ENCODE data around the gene GRIFIN. TPM values are rescaled to one million over a fixed set of nuclear protein-coding genes. Genes with fewer than 3 reads are reported as not detected.

Gene GRIFIN
- total RNA-seq, 1 experiment from 2014 or later, result not detected

GRCh38 chr7:2436341-2437104, 39.7 kb downstream of the GRIFIN start:
- H3K4me3 ChIP-seq, result no peak overlapping the region
- no peaks in the 10 kb centered on the region for H3K9me3 ChIP-seq (replicated peaks)
- H3K27ac ChIP-seq, result no peak overlapping the region
- no peak for DNase-seq
- peaks cover 14% of the 10 kb centered on the region for H3K36me3 ChIP-seq
- H3K27me3 ChIP-seq, result no peaks in the 10 kb centered on the region
- no peaks in the 10 kb centered on the region for H3K4me1 ChIP-seq

GRCh38 chr7:2435146-2435545, 41.1 kb downstream of the GRIFIN start:
- no peak overlapping the region for H3K4me3 ChIP-seq
- H3K4me1 ChIP-seq, result no peaks in the 10 kb centered on the region
- H3K9me3 ChIP-seq (replicated peaks), result 0 out of 2 replicates have a peak, but pooled peaks cover 8% of the 10 kb centered on the region
- DNase-seq, result no peak
- H3K27me3 ChIP-seq, result no peaks in the 10 kb centered on the region
- H3K36me3 ChIP-seq, result peaks cover 14% of the 10 kb centered on the region
- H3K27ac ChIP-seq, result no peak overlapping the region

DNA sequence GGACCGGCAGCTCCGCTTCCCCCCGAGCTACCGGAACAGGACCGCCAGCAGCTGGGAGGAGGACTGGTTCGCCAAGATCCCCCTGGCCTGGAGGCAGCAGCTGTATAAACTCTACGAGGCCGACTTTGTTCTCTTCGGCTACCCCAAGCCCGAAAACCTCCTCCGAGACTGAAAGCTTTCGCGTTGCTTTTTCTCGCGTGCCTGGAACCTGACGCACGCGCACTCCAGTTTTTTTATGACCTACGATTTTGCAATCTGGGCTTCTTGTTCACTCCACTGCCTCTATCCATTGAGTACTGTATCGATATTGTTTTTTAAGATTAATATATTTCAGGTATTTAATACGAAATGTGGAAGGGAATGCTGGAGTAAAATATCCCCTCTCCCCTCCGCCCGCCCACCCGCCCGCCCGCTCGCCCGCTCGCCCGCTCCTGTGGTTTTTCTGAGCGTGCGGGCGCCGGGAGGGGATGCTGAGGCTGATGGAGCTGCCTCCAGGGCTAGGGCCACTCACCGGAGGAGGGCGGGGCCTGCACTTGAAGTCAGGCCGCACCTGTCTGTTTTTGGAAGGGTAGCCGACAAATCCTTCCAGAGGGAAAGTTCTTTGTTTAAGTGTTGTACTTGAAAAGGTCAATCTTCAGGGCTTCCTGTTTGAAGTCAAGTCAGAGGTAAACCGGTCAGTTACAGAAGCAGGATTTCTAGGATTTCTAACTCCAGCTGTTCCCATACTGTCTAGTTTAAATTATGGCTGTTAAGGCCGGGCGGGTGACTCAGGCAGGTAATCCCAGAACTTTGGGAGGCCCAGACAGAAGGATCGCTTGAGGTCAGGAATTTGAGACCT, 42.3 kb downstream of the GRIFIN start:
- no peaks in the 10 kb centered on the region for H3K27me3 ChIP-seq
- H3K4me1 ChIP-seq, result no peaks in the 10 kb centered on the region
- H3K4me3 ChIP-seq, result no peak overlapping the region
- DNase-seq, result no peak
- no peak overlapping the region for H3K27ac ChIP-seq
- peaks cover 17% of the 10 kb centered on the region for H3K36me3 ChIP-seq
- 0 out of 2 replicates have a peak, but pooled peaks cover 8% of the 10 kb centered on the region for H3K9me3 ChIP-seq (replicated peaks)

- Histone ChIP-seq H3K27me3 (no peaks in the 10 kb centered on the region), H3K9me3 (replicated peaks) (0 out of 2 replicates have a peak, but pooled peaks cover 8% of the 10 kb centered on the region), H3K36me3 (peaks cover 17% of the 10 kb centered on the region), H3K4me1 (no peaks in the 10 kb centered on the region), H3K4me3 (no peak overlapping the region), H3K27ac (no peak overlapping the region)
- no peak for DNase-seq
These were observed 43.1 kb downstream of the GRIFIN start for GRCh38 chr7:2432910-2433712.

GRCh38 chr7:2431260-2431867, 44.8 kb downstream of the GRIFIN start:
- peak; percentile 25 to 40 for DNase-seq

GRCh38 chr7:2425749-2426148, 50.4 kb downstream of the GRIFIN start:
- Histone ChIP-seq H3K4me1 (peaks cover 7% of the 10 kb centered on the region; the same call in 1 of the 2 replicates), H3K4me3 (no peak overlapping the region), H3K27me3 (no peaks in the 10 kb centered on the region), H3K36me3 (0 out of 2 replicates have a peak, but pooled peaks cover 3% of the 10 kb centered on the region), H3K9me3 (replicated peaks) (0 out of 2 replicates have a peak, but pooled peaks cover under 1% of the 10 kb centered on the region), H3K27ac (no peak overlapping the region)
- no peak for DNase-seq

More at GRCh38 chr7:2431260-2431867, 44.8 kb downstream of the GRIFIN start:
- Histone ChIP-seq H3K4me3 (no peak overlapping the region), H3K27ac (no peak overlapping the region), H3K36me3 (peaks cover 17% of the 10 kb centered on the region), H3K27me3 (no peaks in the 10 kb centered on the region), H3K9me3 (replicated peaks) (0 out of 2 replicates have a peak, but pooled peaks cover 8% of the 10 kb centered on the region), H3K4me1 (no peaks in the 10 kb centered on the region)

Other genes with a start within 250 kb of the GRIFIN start
- 25.9 and 31.5 TPM in 2 replicates for gene MAD1L1, start 243.5 kb downstream of the GRIFIN start, total RNA-seq (2014; rRNA removed; shearing (Covaris generic))
- gene MRM2, start 234.2 kb downstream of the GRIFIN start, total RNA-seq (2014; rRNA removed; shearing (Covaris generic)), result 39.6 and 42.4 TPM in 2 replicates
- 71.2 and 91.3 TPM in 2 replicates for gene NUDT1, start 234.2 kb downstream of the GRIFIN start, total RNA-seq (2014; rRNA removed; shearing (Covaris generic))
- gene SNX8, start 162.0 kb downstream of the GRIFIN start, total RNA-seq (2014; rRNA removed; shearing (Covaris generic)), result 18.0 and 27.5 TPM in 2 replicates
- gene EIF3B, start 121.6 kb downstream of the GRIFIN start, total RNA-seq (2014; rRNA removed; shearing (Covaris generic)), result 205 and 212 TPM in 2 replicates
- 7.4 and 7.8 TPM in 2 replicates for gene CHST12, start 72.8 kb downstream of the GRIFIN start, total RNA-seq (2014; rRNA removed; shearing (Covaris generic))
- 20.3 and 25.2 TPM in 2 replicates for gene LFNG, start 43.4 kb upstream of the GRIFIN start, total RNA-seq (2014; rRNA removed; shearing (Covaris generic))
- 38.5 and 41.5 TPM in 2 replicates for gene BRAT1, start 79.1 kb upstream of the GRIFIN start, total RNA-seq (2014; rRNA removed; shearing (Covaris generic))
- gene IQCE, start 82.6 kb upstream of the GRIFIN start, total RNA-seq (2014; rRNA removed; shearing (Covaris generic)), result 5.0 and 5.1 TPM in 2 replicates
- 54.9 and 58.8 TPM in 2 replicates for gene TTYH3, start 155.6 kb upstream of the GRIFIN start, total RNA-seq (2014; rRNA removed; shearing (Covaris generic))
- 0.02 and 0.05 TPM in 2 replicates for gene AMZ1, start 211.8 kb upstream of the GRIFIN start, total RNA-seq (2014; rRNA removed; shearing (Covaris generic))

Data from SJCRH30 (cell line).